ENCODE results near the gene HSD3B2. TPM values are rescaled to one million over a fixed set of nuclear protein-coding genes. Genes with fewer than 3 reads are reported as not detected.

The HSD3B2 gene
- total and polyA plus RNA-seq, 2 of the 8 experiments (the other 6 are each of a cell fraction or from before 2014, with no cell fraction given) = not detected

GRCh38 chr1:119435052-119435451, 20.1 kb downstream of the HSD3B2 start (continued):
- TF ChIP-seq GABPA (IDR thresholded peaks at IDR 0.05; ENCODE audit: borderline replicate concordance, insufficient read depth, low read length) (no peak), NRF1 (IDR thresholded peaks at IDR 0.05; ENCODE audit: low read depth, low read length) (no peak), BACH1 (IDR thresholded peaks at IDR 0.05; ENCODE audit: low read length) (no peak)

Data from H1 (cell line).